HL-60 (cell line): ENCODE measurements around the gene REPS1.

ENCODE experiments used
- DNase-seq, 2 experiments: peaks; one replicate each; pipeline ENCODE4 v3.0.0-alpha.2; 2010 to 2020; ENCODE audit warnings: low read depth in 1 of 2, low spot score in 1 of 2
- H3K27ac ChIP-seq: fragments of 250-450 bp; sonication (Bioruptor Pico); replicated peaks from 2 replicates; pipeline ENCODE4 v1.5.1; 2020; ENCODE audit warnings: mild to moderate bottlenecking, moderate library complexity
- H3K27me3 ChIP-seq: fragments of 250-450 bp; sonication (Bioruptor Pico); 2 replicates; pipeline ENCODE4 v1.5.1; 2021; ENCODE audit warnings: mild to moderate bottlenecking, moderate library complexity; ENCODE audit not compliant: insufficient read depth, poor library complexity, severe bottlenecking
- H3K4me3 ChIP-seq: replicated peaks from 2 replicates; pipeline ENCODE4 v1.5.1; 2011; ENCODE audit warnings: mild to moderate bottlenecking, control low read depth, low read length; ENCODE audit not compliant: insufficient read depth
- GABPA ChIP-seq: IDR thresholded peaks from 2 replicates; pipeline ENCODE4 v1.6.1; 2012; ENCODE audit warnings: low read depth
- POLR2AphosphoS5 ChIP-seq: IDR thresholded peaks from 2 replicates; pipeline ENCODE4 v1.6.1; 2012; ENCODE audit warnings: low read depth
- SPI1 ChIP-seq: IDR thresholded peaks from 2 replicates; pipeline ENCODE4 v1.6.1; 2012; ENCODE audit warnings: low read depth, mild to moderate bottlenecking, borderline replicate concordance
- TF ChIP-seq, protein P1 (sequence below): IDR thresholded peaks from one replicate; pipeline ENCODE4 v1.5.1; 2011; ENCODE audit warnings: low read length, control low read depth, inconsistent platforms; ENCODE audit not compliant: insufficient read depth
- TF ChIP-seq, protein P2 (sequence below): IDR thresholded peaks from 2 replicates; pipeline ENCODE4 v1.6.1; 2012; ENCODE audit warnings: low read depth; ENCODE audit not compliant: insufficient replicate concordance

The REPS1 gene

DNA sequence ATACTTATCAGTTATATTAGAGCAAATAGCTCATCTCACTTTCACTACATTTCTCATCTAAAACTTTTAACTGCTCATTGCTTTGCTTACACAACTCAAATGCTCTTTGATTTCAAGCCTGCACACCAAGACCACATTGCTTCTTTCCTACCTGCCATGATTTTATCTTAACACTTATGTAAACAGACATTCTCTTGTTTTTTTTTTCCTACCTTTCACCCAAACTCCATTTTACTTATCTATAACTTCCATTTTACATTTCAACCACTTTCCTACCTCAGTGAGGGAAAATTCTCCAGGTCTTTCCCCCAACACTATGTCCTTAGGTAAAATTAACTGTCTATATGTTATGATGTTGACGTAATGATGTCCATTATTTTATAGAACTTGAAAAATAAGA lies 24.0 kb downstream of the REPS1 start:
- Histone ChIP-seq H3K27me3 (no peaks in the 10 kb centered on the region), H3K27ac (no peak overlapping the region), H3K4me3 (no peak overlapping the region)
- no peak for DNase-seq
- TF ChIP-seq POLR2AphosphoS5 (no peak), SPI1 (no peak), GABPA (no peak)
- TF ChIP-seq, protein P1, sequence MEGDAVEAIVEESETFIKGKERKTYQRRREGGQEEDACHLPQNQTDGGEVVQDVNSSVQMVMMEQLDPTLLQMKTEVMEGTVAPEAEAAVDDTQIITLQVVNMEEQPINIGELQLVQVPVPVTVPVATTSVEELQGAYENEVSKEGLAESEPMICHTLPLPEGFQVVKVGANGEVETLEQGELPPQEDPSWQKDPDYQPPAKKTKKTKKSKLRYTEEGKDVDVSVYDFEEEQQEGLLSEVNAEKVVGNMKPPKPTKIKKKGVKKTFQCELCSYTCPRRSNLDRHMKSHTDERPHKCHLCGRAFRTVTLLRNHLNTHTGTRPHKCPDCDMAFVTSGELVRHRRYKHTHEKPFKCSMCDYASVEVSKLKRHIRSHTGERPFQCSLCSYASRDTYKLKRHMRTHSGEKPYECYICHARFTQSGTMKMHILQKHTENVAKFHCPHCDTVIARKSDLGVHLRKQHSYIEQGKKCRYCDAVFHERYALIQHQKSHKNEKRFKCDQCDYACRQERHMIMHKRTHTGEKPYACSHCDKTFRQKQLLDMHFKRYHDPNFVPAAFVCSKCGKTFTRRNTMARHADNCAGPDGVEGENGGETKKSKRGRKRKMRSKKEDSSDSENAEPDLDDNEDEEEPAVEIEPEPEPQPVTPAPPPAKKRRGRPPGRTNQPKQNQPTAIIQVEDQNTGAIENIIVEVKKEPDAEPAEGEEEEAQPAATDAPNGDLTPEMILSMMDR = no peak
- TF ChIP-seq, protein P2, sequence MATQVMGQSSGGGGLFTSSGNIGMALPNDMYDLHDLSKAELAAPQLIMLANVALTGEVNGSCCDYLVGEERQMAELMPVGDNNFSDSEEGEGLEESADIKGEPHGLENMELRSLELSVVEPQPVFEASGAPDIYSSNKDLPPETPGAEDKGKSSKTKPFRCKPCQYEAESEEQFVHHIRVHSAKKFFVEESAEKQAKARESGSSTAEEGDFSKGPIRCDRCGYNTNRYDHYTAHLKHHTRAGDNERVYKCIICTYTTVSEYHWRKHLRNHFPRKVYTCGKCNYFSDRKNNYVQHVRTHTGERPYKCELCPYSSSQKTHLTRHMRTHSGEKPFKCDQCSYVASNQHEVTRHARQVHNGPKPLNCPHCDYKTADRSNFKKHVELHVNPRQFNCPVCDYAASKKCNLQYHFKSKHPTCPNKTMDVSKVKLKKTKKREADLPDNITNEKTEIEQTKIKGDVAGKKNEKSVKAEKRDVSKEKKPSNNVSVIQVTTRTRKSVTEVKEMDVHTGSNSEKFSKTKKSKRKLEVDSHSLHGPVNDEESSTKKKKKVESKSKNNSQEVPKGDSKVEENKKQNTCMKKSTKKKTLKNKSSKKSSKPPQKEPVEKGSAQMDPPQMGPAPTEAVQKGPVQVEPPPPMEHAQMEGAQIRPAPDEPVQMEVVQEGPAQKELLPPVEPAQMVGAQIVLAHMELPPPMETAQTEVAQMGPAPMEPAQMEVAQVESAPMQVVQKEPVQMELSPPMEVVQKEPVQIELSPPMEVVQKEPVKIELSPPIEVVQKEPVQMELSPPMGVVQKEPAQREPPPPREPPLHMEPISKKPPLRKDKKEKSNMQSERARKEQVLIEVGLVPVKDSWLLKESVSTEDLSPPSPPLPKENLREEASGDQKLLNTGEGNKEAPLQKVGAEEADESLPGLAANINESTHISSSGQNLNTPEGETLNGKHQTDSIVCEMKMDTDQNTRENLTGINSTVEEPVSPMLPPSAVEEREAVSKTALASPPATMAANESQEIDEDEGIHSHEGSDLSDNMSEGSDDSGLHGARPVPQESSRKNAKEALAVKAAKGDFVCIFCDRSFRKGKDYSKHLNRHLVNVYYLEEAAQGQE = no peak

DNA sequence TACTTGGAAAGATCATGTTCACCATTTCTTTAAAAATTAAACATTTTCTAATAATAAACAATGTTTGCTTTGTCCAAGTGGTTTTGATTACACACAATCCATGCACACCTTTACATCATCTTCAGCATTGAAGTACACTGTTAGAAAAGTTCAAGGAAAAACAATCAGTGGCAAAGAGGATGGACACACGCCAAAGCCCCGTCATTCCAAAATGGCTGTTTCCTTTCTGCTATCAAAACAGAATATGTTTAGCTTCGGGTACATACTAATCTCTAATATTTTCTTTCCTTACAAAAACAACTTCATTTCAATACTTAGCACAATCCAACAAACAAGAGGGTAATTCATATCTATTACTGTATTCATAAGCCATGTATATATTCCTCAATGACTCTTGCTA lies 24.5 kb downstream of the REPS1 start:
- TF ChIP-seq, protein P2 = no peak
- no peak for TF ChIP-seq SPI1
- Histone ChIP-seq H3K27me3 (no peaks in the 10 kb centered on the region), H3K4me3 (no peak overlapping the region), H3K27ac (no peak overlapping the region)
- no peak for DNase-seq

DNA sequence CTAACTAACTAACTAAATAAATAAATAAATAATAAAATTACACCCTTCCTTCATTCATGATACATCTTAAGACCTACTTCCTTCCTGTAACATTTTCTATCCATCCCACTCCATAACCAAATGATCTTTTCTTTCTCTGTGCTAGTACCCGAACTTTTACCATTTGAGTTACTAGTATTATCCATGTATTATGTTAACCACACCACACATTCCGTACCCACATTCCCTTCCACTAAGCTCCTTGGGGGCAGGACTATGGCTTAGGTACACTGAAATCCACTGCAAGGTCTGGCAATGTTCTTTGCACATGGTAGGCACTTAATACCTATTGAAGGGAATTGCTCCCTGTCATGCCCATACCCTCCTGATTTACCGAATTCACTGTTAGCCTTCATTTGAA lies 24.9 kb downstream of the REPS1 start:
- Histone ChIP-seq H3K4me3 (no peak overlapping the region), H3K27ac (no peak overlapping the region), H3K27me3 (no peaks in the 10 kb centered on the region)
- TF ChIP-seq, protein P2 = no peak
- no peak for TF ChIP-seq POLR2AphosphoS5
- no peak for TF ChIP-seq GABPA
- TF ChIP-seq SPI1 = no peak
- TF ChIP-seq, protein P1 = no peak
- no peak for DNase-seq

DNA sequence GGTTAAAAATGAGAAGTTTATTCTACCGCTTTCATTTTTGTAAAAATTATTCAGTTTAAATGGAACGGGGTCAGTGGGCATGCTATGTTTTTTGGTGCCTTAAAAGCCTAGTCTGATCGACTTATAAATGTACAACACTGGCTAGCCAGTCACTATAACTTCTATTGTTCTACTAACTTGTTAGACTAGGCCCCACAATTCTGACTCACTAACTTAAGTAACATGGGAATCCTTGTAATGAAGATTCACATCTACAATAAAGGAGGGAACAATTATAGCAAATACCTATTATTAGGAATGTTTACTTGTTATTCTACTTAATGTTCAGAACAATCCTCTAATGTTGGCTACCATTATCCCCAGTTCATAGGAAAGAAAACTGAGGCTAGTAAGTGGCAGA lies 28.5 kb downstream of the REPS1 start:
- Histone ChIP-seq H3K4me3 (no peak overlapping the region), H3K27ac (no peak overlapping the region), H3K27me3 (no peaks in the 10 kb centered on the region)
- DNase-seq = no peak
- no peak for TF ChIP-seq SPI1
- TF ChIP-seq POLR2AphosphoS5 = no peak
- TF ChIP-seq, protein P1 = no peak
- no peak for TF ChIP-seq GABPA
- TF ChIP-seq, protein P2 = no peak
